Ovary (tissue), 3 donors: ENCODE data around the gene MAPK1.
"Not testable (repeated sequence)": the region's sequence is repeated elsewhere in the genome, so short reads cannot be mapped to it uniquely, and the experiment has no call there.

Experiments
- EP300 ChIP-seq: sonication (generic); formaldehyde crosslinking; IDR thresholded peaks from one replicate; pipeline ENCODE4 v1.6.1; 2017; ENCODE audit warnings: antibody characterized with exemption
- POLR2A ChIP-seq: fragments of 450-650 bp; IDR thresholded peaks from one replicate; pipeline ENCODE4 v1.6.1; 2017; ENCODE audit warnings: antibody characterized with exemption, mild to moderate bottlenecking, moderate library complexity
- TF ChIP-seq, protein P1 (sequence below), 3 donors: fragments of 450-650 bp in 2 of 3; fragments of 200-600 bp in 1 of 3; IDR thresholded peaks; one replicate each; pipeline versions ENCODE4 v1.5.1 to v1.8.0; 2016 to 2022; ENCODE audit warnings: antibody characterized with exemption in 3 of 3, mild to moderate bottlenecking in 1 of 3
- donor health status: DM: no; HTN: no; CAD: no.

DNA sequence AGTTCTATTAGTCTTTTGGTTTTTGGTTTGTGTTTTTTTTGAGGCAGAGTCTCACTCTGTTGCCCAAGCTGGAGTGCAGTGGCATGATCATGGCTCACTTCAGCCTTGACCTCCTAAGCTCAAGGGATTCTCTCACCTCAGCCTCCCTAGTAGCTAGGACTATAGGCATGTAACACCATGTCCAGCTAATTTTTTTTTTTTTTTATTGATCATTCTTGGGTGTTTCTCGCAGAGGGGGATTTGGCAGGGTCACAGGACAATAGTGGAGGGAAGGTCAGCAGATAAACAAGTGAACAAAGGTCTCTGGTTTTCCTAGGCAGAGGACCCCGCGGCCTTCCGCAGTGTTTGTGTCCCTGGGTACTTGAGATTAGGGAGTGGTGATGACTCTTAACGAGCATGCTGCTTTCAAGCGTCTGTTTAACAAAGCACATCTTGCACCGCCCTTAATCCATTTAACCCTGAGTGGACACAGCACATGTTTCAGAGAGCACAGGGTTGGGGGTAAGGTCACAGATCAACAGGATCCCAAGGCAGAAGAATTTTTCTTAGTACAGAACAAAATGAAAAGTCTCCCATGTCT lies 15.4 kb upstream of the MAPK1 start:
- TF ChIP-seq, protein P1, sequence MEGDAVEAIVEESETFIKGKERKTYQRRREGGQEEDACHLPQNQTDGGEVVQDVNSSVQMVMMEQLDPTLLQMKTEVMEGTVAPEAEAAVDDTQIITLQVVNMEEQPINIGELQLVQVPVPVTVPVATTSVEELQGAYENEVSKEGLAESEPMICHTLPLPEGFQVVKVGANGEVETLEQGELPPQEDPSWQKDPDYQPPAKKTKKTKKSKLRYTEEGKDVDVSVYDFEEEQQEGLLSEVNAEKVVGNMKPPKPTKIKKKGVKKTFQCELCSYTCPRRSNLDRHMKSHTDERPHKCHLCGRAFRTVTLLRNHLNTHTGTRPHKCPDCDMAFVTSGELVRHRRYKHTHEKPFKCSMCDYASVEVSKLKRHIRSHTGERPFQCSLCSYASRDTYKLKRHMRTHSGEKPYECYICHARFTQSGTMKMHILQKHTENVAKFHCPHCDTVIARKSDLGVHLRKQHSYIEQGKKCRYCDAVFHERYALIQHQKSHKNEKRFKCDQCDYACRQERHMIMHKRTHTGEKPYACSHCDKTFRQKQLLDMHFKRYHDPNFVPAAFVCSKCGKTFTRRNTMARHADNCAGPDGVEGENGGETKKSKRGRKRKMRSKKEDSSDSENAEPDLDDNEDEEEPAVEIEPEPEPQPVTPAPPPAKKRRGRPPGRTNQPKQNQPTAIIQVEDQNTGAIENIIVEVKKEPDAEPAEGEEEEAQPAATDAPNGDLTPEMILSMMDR (IDR thresholded peaks at IDR 0.05) = not testable (repeated sequence)
- not testable (repeated sequence) for TF ChIP-seq EP300, POLR2A
